Globus pallidus (tissue), 1 donor: ENCODE data around the gene CAPS2.
"Not testable (repeated sequence)": the region's sequence is repeated elsewhere in the genome, so short reads cannot be mapped to it uniquely, and the experiment has no call there.

Experiments used
- DNase-seq: peaks from one replicate; pipeline ENCODE4 v3.0.0-alpha.2; 2015; ENCODE audit warnings: low spot score

Gene CAPS2

DNA sequence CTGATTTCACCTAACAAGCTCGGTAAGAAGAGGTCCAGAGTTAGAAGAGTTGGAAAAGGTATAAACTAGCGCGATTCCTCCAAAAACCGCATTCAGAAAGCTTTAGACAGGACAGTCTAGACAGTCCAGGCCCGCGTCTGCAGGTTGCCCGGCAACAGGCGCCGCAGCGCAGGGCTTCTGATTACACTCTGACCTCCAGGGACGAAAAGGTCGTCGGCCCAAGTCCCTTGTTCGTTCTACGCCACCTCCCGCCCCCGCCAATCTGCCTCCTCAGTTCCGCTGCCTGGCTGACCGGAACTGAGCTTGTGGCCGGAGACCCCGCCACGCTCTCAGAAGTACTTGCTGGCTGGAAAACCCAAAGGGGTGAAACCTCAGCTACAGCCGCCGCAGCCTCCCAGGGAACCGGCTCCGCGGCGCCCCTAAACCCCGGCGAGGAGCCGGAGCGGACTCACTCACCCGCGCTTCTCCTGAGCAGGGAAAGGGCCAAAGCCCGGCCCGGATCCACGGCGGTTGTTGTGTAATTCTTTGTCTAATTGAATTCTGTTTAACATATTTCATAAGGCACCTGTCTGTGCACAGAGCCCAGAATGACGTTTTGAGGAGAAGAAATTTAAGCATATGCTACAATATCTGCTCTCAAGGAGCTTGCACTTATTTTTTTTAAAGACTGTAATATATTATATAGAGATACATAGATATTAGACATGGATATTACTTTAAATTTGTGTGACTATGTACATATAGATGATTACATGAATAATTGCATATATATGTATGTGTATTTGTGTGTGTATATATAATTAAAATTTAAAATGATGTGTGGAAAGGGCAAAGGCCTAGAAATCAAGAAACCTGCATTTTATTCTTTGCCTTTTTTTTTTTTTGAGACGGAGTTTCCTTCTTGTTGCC is at the start of gene CAPS2:
Gene CAPS2, minus strand, starts transcription at position 407 of the 909 bp plus-strand sequence. CDS start 3,826 bp downstream, outside the sequence.
- peak; percentile 55 for DNase-seq

DNA sequence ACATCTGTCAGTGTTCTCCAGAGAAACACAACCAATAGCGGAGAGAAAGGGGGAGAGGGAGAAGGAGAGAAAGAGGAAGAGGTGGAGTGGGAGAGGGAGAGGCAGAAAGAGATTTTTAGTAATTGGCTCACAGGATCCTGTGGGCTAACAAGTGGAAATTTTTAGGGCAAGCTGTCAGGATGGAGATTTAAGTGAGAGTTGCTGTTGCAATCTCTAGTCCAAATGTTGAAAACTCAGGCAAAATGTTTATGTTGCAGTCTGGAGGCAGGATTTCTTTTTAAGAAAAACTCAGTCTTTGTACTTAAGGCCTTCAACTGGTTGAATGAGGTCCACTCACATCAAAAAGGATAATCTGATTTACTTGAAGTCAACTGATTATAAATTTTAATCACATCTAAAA is 48.2 kb upstream of the CAPS2 start:
- no peak for DNase-seq

DNA sequence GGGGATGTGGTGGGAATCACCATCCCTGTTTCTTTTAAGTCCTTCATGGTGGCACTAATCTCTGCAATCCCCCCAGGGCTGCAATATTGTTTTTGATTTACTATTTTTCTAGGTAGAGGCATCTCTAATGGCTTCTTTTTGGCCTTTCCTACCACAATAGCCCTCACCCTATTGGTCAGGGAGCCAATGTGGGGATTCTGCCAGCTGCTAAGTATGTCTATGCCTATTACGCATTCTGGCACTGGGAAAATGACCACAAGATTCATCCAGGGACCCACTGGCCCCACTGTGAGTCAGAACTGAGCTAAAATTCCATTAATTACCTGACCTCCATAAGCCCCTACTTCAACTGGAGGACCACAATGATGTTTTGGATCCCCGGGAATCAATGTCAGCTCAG is 44.8 kb upstream of the CAPS2 start:
- no peak for DNase-seq

DNA sequence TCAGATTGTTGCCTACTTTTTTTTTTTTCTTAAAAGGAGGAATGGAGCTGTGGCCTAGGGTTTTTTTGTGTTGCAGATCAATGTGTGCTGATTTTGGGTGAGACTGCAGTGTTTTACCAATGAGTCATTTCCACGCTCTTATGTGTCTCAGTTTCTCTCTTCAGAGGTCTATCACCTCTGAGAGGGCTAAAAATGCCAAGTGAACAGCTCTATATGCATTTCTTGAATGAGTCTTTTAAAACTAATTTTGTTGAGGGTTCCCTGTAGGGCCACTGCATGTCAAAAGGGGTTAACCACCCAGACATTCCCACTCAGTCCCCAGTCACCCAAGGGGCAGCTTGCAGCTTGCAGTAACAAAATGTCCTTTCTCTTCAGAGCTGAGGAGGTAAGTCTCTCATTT is 36.5 kb upstream of the CAPS2 start:
- no peak for DNase-seq

DNA sequence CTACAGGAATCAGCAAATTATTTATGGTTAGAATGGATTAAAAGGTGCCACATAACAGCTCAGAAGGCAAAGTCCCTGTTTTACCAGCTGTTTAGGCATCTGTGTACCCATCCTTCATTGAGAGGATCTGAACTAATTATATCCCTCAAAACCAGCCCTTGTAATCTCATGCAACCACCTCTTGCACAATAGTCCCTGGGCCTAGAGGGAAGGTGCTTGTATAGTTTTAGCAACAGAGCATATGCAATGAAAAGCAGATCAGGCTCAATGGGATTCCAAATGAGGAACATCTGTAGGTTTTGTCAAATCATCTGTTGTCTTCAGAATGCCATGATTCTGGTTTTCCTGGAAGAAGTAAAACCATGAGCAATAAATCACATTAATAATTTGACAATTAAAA is 34.8 kb upstream of the CAPS2 start:
- no peak for DNase-seq

DNA sequence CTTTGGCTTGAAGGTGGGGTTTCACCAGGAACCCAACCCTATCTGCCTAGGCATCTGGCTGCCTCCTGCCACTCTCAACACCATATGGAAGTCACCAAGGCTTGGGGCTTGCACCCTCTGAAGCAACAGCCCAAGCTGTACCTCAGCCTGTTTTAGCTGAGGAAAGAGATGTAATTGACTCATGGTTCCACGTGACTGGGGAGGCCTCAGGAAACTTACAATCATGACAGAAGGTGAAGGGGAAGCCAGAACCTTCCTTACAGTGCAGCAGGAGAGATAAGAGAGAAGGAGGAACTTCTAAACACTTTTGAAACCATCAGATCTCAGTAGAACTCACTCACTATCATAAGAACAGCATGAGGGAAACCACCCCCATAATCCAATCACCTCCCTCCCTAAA is 31.3 kb upstream of the CAPS2 start:
- no peak for DNase-seq

DNA sequence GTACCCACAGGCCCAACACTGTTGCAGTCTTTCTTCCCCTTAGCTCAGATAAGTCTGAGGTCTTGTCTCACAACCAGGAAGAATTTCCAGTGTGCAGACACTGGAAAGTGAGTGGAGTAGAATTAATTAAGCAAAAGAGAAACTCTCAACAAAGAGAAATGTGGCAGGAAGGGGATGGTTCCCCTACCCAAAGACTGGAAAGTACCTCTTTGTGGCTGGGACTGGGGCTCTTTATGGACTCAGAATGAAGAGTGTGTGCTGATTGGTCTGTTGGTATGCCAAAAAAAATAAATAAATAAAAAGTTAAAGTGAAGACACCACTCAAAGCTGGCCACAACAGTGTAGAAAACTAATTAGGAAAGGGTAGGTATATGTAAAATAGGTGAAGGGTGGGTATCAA is 30.8 kb upstream of the CAPS2 start:
- no peak for DNase-seq

DNA sequence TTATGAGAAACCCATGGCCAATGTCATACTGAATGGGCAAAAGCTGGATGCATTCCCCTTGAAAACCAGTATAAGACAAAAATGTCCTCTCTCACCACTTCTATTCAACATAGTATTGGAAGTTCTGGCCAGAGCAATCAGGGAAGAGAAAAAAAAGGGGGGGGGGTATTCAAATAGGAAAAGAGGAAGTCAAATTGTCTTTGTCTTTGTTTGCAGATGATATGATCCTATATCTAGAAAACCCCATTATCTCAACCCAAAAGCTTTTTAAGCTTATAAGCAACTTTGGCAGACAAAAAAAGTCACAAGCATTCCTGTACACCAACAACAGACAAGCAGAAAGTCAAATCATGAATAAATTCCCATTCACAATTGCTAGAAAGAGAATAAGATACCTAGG is 23.9 kb upstream of the CAPS2 start:
- no peak for DNase-seq

DNA sequence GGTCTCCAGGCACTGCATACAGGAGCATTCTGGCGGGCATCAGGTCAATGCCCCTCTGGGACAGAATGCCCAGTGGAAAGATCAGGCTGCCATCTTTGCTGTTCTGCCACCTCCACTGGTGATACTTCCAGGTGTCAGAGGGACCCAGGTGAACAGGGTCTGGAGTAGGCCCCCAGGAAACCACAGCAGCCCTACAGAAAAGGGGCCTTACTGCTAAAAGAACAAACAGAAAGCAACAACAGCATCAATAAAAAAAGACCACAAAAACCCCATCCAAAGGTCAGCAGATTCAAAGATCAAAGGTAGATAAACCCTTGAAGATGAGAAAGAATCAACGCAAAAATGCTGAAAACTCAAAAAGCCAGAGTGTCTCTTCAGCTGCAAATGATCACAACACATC is 20.3 kb upstream of the CAPS2 start:
- DNase-seq = no peak

DNA sequence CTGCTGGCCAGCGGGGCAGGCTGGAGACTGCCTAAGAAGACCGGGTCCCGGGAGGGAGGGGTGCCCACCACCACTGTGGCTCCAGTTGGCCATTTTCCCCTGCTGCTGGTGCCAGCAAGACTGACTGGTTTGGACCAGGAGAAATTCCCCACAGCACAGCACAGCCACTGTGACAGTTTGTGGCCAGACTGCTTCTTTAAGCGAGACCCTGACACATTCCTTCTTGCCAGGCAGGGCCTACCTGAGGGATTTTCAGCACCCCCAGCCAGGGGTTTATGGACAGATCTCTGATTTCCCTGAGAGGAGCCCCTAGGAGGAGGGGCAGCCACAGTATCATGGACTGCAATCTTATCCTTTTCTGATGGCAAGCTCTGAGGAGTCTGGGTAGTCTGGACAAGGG is 19.8 kb upstream of the CAPS2 start:
- no peak for DNase-seq

DNA sequence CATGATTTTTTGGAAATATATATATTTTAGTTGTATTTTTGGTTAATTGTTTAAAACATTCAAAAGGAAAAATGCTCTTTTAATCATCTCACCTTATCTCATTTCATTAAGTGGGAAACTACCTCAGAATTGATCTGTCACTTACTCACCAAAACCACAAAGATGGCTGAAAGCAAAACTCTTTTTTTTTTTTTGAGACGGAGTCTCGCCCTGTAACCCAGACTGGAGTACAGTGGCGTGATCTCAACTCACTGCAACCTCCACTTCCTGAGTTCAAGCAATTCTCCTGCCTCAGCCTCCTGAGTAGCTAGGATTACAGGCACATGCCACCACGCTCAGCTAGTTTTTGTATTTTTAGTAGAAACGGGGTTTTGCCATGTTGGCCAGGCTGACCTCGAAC is 16.1 kb upstream of the CAPS2 start:
- not testable (repeated sequence) for DNase-seq

DNA sequence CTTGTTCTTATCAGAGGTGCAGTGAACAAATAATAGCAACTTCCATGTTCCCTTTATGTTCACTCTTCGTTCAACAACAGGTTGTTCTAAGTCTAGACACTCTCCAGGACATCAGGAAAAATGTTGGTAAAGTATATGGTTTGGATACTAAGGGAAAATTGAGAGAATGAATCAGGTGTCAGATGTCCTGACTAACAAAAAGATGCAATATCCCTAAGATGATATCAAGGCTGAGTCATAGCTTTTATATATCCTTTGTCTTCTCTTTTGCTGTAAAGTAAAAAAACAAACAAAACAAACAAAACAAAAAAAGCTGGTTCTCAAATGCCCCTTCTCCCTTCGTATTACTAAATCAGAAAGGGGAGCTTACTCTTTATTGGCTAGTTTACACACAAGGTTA is 15.4 kb upstream of the CAPS2 start:
- no peak for DNase-seq

DNA sequence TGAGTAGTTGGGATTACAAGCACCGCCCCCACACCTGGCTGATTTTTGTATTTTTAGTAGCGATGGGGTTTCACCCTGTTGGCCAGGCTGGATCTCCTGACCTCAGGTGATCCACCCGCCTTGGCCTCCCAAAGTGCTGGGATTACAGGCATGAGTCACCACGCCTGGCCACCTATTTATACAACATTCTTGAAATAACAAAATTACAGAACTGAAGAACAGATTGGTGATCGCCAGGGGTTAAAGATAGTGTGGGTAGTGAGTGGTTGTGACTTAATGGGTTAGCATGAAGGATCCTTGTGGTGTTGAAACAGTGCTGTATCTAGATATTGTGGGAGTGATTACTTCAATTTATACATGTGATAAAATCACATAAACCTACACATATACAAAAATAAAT is 11.7 kb upstream of the CAPS2 start:
- no peak for DNase-seq

DNA sequence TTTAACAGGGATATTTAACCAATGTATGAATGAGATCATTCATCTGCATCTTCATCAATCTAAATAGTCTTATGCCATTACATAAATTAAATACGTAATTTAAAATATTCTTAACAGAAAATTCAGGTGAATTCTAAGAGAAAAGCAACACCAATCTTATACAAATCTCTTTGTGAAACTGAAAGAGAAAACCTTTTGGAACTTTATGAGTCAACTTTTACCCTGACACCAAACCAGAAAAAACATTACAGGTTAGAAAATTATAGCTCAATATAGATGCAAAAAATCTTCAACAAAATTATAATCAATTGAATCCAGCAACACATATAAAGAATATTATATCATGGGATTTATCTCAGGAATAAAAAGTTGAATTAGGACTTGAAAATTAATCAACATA is 7.8 kb upstream of the CAPS2 start:
- DNase-seq = no peak

DNA sequence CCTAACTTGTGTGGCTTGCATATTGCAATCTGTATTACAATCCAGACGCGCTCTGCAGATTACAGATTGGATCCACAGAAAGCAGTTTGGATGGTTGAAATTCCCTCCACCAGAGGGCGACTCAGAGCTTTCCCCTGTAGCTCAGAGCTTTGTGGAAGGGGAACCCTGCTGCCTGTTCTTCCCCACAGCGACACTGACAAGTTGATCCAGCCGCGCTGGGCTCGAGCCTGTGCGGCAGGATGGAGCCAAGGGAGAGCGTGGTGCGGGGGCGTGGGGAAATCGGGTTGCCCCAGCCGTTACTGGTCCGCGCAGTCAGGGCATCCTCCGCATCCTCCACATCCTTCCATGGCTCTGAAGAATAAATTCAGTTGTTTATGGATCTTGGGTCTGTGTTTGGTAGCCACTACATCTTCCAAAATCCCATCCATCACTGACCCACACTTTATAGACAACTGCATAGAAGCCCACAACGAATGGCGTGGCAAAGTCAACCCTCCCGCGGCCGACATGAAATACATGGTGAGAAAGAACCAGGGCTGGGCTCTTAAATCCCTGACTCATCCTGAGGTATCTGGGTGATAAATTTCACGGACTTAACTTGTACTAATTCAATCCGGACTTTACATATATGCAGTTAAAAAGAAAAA is 4.4 kb upstream of the CAPS2 start, which contains the start of gene GLIPR1L1:
Gene GLIPR1L1, plus strand, starts transcription at position 287 of the 647 bp plus-strand sequence. Its CDS starts 59 bp downstream, at position 346.
- peak; percentile 92 for DNase-seq

DNA sequence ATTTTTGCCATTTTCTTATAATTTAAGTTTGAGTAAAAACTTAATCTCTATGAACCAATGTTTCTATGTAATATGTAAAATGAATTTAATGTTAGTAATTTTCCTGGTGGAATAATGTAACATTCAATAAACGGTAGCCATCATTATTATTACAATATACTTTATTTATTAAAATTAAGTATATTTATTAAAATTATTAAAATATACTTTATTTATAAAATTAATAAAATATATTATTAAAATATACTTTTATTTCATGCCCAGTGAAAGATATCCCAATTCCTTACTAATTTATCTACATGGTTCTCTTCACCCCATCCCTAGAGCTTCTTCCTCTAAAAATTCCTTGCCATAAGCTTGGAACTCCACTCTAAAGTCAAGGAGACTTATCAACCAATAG is 2.5 kb downstream of the CAPS2 start:
- DNase-seq = no peak

DNA sequence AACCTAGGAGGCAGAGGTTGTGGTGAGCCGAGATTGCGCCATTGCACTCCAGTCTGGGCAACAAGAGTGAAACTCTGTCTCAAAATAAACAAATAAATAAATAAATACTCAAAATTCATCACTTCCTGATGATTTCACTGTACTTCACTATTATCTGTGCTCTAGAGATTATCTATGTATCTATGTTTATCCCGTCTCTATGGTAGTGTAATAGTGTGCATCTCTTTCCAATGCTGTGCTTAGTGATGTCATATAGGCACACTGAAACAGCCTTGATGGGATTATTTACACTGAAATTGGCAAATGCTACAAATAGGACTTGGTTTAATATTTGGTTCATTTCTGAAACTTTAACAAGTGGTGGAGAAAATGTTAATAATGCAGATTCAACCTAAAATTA is 6.5 kb downstream of the CAPS2 start:
- DNase-seq = no peak

DNA sequence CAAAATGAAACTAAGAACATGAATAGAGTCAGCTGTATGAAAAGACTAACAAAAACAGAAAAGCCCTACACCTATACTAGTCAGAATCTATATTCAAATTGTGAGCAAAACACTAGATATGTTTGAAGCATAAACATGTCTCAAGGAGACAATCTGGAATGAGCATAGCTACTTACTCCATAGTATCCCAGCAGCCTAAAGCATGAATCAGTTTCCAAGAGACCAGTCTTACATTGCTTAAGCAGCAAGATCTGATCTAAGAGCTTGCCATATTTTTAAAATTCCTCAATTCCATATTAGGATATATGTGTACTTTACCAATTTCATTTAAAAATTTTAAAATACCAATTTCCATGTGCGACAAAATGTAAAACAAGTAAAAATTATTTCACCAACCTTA is 7.7 kb downstream of the CAPS2 start:
- DNase-seq = no peak

DNA sequence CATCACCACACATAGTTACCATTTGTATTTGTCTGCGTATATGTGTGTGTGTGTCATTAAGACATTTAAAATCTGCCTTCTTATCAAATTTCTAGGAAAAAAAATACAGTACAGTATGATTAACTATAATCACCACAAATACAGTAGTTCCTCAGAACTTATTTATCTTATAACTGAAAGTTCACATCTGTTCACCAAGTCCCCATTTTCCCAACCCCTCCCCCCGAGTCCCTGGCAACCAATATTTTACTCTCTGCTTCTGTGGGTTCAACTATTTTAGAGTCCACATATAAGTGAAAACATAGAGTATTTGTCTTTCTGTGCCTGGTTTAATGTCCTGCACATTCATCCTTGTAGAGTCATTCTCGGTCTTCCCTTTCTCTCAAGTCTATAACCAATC is 12.3 kb downstream of the CAPS2 start:
- DNase-seq = no peak

DNA sequence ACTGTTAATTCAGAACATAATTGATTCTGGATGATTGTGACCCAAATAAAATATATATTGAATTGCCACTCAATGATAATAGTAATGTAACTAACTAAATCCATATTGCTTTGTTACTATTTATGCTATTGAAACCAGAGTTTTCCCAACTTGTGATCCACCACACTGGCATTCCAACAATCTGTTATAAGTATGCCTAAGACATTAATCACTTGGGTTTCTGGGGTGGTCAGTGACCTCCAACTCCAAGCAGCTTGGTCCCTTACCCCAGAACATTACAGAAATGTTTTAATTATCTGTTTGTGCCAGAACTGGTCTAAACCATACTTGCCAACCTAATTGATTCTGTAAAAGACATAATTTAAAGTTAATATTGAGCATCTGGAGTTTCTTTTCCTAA is 14.6 kb downstream of the CAPS2 start:
- DNase-seq = no peak

DNA sequence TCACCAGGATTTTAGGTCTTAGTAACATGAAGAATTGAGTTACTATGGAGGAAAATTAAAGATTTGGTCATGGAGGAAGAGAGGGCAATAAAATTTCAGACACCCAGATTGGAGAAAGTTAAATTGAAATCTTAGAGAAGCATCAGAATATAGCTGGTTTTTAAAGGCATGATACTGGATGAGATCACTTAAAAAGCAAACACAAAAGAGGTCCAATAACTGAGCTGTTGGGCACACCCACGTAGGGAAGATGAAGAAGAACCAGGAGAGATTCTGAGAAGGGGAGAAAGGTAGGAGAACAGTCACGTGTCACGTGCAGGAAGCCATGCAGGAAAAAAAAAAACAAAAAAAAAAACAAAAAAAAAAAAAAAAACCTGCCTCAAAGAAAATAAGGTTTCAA is 18.8 kb downstream of the CAPS2 start:
- no peak for DNase-seq

DNA sequence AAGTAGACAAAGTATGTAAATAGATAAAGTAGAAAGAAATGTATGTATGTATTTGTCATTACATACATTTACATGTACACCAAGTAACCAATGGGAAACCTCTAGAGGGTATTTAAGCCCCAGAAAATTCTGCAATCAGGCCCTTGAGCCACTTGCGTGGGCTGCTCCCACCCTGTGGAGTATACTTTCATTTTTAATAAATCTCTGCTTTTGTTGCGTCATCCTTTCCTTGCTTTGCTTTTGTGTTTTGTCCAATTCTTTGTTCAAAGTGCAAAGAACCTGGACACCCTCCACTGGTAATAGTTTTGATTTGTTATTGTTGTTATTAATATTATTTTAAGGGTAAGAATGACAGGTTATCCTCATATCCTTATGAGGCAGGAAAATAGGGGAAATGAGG is 21.8 kb downstream of the CAPS2 start:
- no peak for DNase-seq
